Measurements from ENCODE around the gene EIF3F.
A peak's percentile ranks its signal among the peaks of the same experiment; 100 is the strongest.

EIF3F gene

DNA sequence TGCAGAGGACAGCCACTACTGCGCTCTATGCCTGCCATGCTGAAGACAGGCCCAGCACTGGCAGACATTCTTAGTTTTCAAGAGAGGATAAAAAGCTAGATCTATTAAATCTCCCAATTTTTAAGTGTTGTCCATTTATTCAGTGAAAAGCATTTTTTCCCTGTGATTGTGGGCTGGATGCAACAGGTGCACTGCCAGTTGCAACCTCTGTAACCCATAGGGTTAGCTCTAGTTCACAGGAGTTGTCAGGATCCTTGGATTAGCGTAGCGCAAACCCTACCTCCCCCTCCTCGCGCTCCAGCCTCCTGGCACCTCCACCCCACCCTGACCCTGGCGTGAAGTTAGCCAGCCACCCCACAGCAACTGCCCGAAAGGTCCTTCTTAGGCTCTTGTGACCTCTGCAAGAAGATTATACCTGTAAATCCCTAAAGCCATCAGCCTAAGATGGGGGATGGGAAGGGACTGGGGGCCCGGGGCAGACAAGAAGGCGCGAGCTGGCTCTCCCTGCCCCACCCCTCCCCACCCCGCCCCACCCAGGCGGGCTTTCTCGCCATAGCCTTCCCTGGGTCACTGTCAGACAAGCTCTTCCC, 30.9 kb downstream of the EIF3F start:
- in situ Hi-C loops (cut with HindIII; ENCODE audit: low pct_unique_long_range_greater_than_20kb, low sequenced_read_pairs) = no loop called here
- DNase-seq (ENCODE audit: low read depth in 1 of 2, low spot score in 1 of 2) = no peak
- TF ChIP-seq JUND (IDR thresholded peaks at IDR 0.05; ENCODE audit: low read depth) = no peak

DNA sequence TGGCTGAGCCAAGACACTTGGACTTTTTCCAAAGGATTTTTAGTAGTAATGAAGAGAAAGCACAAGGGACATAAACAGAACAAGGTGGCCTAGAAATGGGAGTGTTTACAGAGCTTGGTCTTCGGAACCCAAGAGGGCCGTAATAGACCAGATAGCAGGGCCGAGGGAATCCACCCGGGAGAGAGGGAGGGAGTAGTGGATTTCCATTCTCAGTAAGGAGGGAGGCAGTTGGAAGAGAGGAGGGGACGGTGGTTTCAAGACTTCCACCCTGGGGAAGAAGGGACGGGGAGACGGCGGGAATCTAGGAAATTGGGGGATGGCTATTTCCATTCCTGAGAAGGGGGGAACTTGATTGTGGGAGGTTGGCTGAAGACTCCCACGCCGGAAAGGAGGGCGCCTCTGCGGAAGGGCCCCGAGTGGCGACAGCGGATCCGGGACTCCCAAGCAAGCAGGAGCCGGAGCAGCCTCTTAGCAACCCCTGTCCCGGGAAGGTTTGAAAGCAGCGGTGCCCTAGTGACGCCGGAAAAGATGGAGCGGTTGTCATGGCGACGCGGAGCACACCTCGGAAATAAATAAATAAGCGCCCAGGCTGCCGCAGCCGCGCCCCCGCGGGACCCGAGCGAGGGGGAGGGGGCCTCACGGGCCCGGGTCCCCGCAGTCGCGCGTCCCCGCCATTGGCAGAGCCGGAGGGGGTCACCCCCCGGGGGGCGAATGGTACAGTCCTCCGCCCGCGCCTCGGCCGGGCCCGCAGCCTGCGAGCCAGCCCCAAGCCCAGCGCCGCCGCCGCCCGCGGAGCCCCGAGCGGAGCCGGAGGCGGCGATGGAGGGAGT, 31.6 kb downstream of the EIF3F start:
- in situ Hi-C loops (cut with HindIII; ENCODE audit: low pct_unique_long_range_greater_than_20kb, low sequenced_read_pairs) = no loop called here
- no peak for TF ChIP-seq JUND (IDR thresholded peaks at IDR 0.05; ENCODE audit: low read depth)
- peak; percentile 20 to 30 for DNase-seq (ENCODE audit: low read depth in 1 of 2, low spot score in 1 of 2)

- DNase-seq (ENCODE audit: low read depth in 1 of 2, low spot score in 1 of 2) = peak in 1 of 2 experiments; percentile 38
- TF ChIP-seq JUND (IDR thresholded peaks at IDR 0.05; ENCODE audit: low read depth) = no peak
- in situ Hi-C loops (cut with HindIII; ENCODE audit: low pct_unique_long_range_greater_than_20kb, low sequenced_read_pairs) = no loop called here
Measured at GRCh38 chr11:8019314-8020243, 32.4 kb downstream of the EIF3F start.

GRCh38 chr11:8020244-8020597, 33.1 kb downstream of the EIF3F start:
- DNase-seq (ENCODE audit: low read depth in 1 of 2, low spot score in 1 of 2) = no peak
- no peak for TF ChIP-seq JUND (IDR thresholded peaks at IDR 0.05; ENCODE audit: low read depth)
- in situ Hi-C loops (cut with HindIII; ENCODE audit: low pct_unique_long_range_greater_than_20kb, low sequenced_read_pairs) = no loop called here

DNA sequence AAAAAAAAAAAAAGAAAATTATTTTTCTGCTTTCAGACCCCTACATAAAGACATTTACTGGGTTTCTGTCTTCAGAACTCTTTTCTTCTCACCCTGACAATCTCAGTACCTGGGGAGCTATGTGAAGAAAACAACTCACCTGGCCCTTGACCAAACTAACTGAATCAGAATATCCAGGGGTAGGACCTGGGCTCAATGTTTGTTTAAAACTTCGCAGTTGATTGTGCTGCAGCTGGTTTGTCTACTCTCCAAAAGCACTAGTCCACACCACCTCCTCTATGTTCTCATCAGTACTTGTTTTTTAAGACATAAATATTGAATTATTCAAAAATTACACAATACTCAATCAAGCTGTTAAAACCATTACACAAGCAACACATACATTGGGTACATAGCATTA, 34.8 kb downstream of the EIF3F start:
- in situ Hi-C loops (cut with HindIII; ENCODE audit: low pct_unique_long_range_greater_than_20kb, low sequenced_read_pairs) = no loop called here
- no peak for TF ChIP-seq JUND (IDR thresholded peaks at IDR 0.05; ENCODE audit: low read depth)
- DNase-seq (ENCODE audit: low read depth in 1 of 2, low spot score in 1 of 2) = no peak

GRCh38 chr11:8022876-8023275, 35.7 kb downstream of the EIF3F start:
- DNase-seq (ENCODE audit: low read depth in 1 of 2, low spot score in 1 of 2) = no peak
- TF ChIP-seq JUND (IDR thresholded peaks at IDR 0.05; ENCODE audit: low read depth) = no peak
- in situ Hi-C loops (cut with HindIII; ENCODE audit: low pct_unique_long_range_greater_than_20kb, low sequenced_read_pairs) = no loop called here

DNA sequence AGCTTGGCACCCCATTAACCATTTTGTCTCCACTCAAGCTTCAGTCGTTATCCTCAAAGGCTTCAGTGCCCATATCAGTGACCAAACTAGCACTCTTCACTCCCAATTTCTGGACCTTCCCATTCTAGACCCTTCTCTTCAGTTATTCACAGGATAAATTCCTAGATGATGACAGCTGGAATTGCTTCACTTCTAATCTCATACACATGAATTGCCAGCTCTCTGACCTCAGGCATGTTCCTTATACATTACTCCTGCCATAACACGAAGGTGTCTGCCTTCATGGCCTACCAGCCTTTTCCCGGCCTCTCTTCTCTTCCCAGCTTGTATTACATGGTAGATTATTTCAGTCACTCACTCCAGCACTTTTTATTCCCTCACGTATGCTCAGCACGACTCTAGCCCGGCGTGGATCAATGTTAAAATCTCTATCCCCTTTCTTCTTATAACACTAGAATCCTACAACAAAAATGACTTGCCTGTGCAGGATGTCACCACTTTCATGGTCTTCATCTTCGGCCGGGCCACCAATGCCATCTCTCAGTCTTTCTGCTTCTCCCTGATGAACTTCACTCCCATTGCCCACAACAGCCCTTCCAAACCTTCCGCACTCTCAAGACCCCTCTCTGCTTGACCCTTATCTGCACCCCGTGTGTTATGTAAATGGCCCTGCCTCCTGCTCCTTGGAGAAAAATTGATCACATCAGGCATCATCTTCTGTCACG, 36.9 kb downstream of the EIF3F start:
- TF ChIP-seq JUND (IDR thresholded peaks at IDR 0.05; ENCODE audit: low read depth) = no peak
- no peak for DNase-seq (ENCODE audit: low read depth in 1 of 2, low spot score in 1 of 2)
- in situ Hi-C loops (cut with HindIII; ENCODE audit: low pct_unique_long_range_greater_than_20kb, low sequenced_read_pairs) = no loop called here

GRCh38 chr11:8025123-8025522, 38.0 kb downstream of the EIF3F start:
- in situ Hi-C loops (cut with HindIII; ENCODE audit: low pct_unique_long_range_greater_than_20kb, low sequenced_read_pairs) = no loop called here
- no peak for DNase-seq (ENCODE audit: low read depth in 1 of 2, low spot score in 1 of 2)
- TF ChIP-seq JUND (IDR thresholded peaks at IDR 0.05; ENCODE audit: low read depth) = no peak

DNA sequence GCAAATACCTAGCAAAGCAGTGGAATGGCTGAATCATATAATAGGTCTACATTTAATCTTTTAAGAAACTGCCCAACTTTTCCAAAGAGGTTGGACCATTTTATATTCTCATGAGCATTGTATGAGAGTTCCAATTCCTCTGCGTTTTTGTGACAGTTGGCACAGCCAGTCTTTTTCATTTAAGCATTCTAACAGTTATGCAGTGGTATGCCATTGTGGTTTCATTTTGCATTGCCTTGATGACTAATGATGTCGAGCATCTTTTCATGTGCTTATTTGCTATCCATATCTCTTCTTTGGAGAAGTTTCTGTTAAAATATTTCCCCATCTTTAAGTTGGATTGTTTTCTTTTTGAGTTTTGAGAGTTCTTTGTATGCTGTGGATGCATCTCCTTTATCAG, 38.7 kb downstream of the EIF3F start:
- no peak for TF ChIP-seq JUND (IDR thresholded peaks at IDR 0.05; ENCODE audit: low read depth)
- in situ Hi-C loops (cut with HindIII; ENCODE audit: low pct_unique_long_range_greater_than_20kb, low sequenced_read_pairs) = no loop called here
- DNase-seq (ENCODE audit: low read depth in 1 of 2, low spot score in 1 of 2) = no peak

- in situ Hi-C loops (cut with HindIII; ENCODE audit: low pct_unique_long_range_greater_than_20kb, low sequenced_read_pairs) = no loop called here
- TF ChIP-seq JUND (IDR thresholded peaks at IDR 0.05; ENCODE audit: low read depth) = no peak
- DNase-seq (ENCODE audit: low read depth in 1 of 2, low spot score in 1 of 2) = no peak
Measured at GRCh38 chr11:8026982-8027381, 39.8 kb downstream of the EIF3F start.

DNA sequence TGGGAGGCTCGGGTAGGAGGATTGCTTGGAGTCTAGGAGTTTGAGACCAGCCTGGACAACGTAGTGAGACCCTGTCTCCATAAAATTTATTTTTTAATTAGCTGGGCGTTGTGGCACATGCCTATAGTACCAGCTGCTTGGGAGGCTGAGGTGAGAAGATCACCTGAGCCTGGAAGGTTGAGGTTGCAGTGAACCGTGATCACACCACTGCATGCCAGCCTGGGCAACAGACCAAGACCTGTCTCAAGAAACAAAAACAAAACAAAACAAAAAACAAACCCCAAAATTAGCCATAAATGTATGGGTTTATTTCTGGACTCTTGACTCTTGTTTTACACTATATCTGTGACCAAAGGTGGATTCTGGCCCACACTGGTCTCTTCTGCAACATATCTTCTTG, 41.6 kb downstream of the EIF3F start:
- TF ChIP-seq JUND (IDR thresholded peaks at IDR 0.05; ENCODE audit: low read depth) = no peak
- in situ Hi-C loops (cut with HindIII; ENCODE audit: low pct_unique_long_range_greater_than_20kb, low sequenced_read_pairs) = no loop called here
- no peak for DNase-seq (ENCODE audit: low read depth in 1 of 2, low spot score in 1 of 2)

GRCh38 chr11:8030526-8031247, 43.5 kb downstream of the EIF3F start:
- DNase-seq (ENCODE audit: low read depth in 1 of 2, low spot score in 1 of 2) = no peak
- no peak for TF ChIP-seq JUND (IDR thresholded peaks at IDR 0.05; ENCODE audit: low read depth)
- in situ Hi-C loops (cut with HindIII; ENCODE audit: low pct_unique_long_range_greater_than_20kb, low sequenced_read_pairs) = no loop called here

Data from T47D (cell line).